A673 (cell line): ENCODE data around the gene SPON2.

Source experiments
- EZH2 ChIP-seq: fragments of 200-600 bp; sonication (generic); IDR thresholded peaks from 2 replicates; pipeline ENCODE4 v1.6.1; 2017; ENCODE audit warnings: borderline replicate concordance, low read depth, mild to moderate bottlenecking, mixed read lengths, antibody characterized with exemption, low read length; ENCODE audit not compliant: poor library complexity, severe bottlenecking
- TF ChIP-seq, protein P1 (sequence below): fragments of 300-800, 200-600 bp; sonication (generic); conservative IDR thresholded peaks from 2 replicates; pipeline ENCODE4 v1.5.1; 2017; ENCODE audit warnings: low read depth, mild to moderate bottlenecking, antibody characterized with exemption, low read length, moderate library complexity, mixed read lengths

DNA sequence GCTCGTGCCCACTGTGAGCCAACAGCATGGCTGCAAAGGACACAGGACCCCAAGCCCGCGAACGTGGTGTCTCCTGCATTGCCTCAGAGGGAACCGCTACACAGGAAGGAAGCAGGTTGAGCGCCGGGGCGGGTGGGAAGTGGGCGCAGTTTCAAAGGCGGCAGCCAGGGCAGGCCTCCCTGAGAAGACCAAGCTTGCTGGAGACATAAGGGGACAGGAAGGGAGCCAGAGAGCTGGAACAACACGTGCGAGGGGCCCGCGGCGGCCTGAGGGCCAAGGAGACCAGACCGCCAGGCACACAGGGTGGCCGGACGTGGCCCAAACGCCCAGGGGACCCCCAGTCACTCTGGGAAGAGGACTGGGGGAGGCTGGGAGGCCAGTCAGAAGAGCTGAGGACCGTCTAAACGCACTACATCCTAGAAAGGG lies 44.5 kb upstream of the SPON2 start:
- TF ChIP-seq, protein P1, sequence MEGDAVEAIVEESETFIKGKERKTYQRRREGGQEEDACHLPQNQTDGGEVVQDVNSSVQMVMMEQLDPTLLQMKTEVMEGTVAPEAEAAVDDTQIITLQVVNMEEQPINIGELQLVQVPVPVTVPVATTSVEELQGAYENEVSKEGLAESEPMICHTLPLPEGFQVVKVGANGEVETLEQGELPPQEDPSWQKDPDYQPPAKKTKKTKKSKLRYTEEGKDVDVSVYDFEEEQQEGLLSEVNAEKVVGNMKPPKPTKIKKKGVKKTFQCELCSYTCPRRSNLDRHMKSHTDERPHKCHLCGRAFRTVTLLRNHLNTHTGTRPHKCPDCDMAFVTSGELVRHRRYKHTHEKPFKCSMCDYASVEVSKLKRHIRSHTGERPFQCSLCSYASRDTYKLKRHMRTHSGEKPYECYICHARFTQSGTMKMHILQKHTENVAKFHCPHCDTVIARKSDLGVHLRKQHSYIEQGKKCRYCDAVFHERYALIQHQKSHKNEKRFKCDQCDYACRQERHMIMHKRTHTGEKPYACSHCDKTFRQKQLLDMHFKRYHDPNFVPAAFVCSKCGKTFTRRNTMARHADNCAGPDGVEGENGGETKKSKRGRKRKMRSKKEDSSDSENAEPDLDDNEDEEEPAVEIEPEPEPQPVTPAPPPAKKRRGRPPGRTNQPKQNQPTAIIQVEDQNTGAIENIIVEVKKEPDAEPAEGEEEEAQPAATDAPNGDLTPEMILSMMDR: no peak
- no peak for TF ChIP-seq EZH2
